ENCODE data around the gene APPL1.
"Not testable (repeated sequence)": the region's sequence is repeated elsewhere in the genome, so short reads cannot be mapped to it uniquely, and the experiment has no call there.

The APPL1 gene

GRCh38 chr3:57274845-57275244 is 47.3 kb downstream of the APPL1 start:
- no peak for DNase-seq (ENCODE audit: low spot score)

GRCh38 chr3:57275393-57275792 is 47.9 kb downstream of the APPL1 start:
- no peak for DNase-seq (ENCODE audit: low spot score)

GRCh38 chr3:57278237-57278636 is 50.7 kb downstream of the APPL1 start:
- no peak for DNase-seq (ENCODE audit: low spot score)

- DNase-seq (ENCODE audit: low spot score) = no peak
These were observed 52.2 kb downstream of the APPL1 start for GRCh38 chr3:57279685-57280084.

GRCh38 chr3:57281715-57282114 is 54.2 kb downstream of the APPL1 start:
- no peak for DNase-seq (ENCODE audit: low spot score)

GRCh38 chr3:57283334-57283733 is 55.8 kb downstream of the APPL1 start:
- no peak for DNase-seq (ENCODE audit: low spot score)

- no peak for DNase-seq (ENCODE audit: low spot score)
These were observed 59.7 kb downstream of the APPL1 start for GRCh38 chr3:57287205-57287604.

- no peak for DNase-seq (ENCODE audit: low spot score)
These were observed 60.9 kb downstream of the APPL1 start for GRCh38 chr3:57288403-57288802.

GRCh38 chr3:57292159-57292896 is 64.8 kb downstream of the APPL1 start, which contains the start of gene ASB14:
Gene ASB14, minus strand, starts transcription at chr3:57292685. Its CDS starts 652 bp downstream, at chr3:57292033.
- DNase-seq (ENCODE audit: low spot score) = no peak

- DNase-seq (ENCODE audit: low spot score) = no peak
These were observed 65.5 kb downstream of the APPL1 start for GRCh38 chr3:57292897-57293526.

- DNase-seq (ENCODE audit: low spot score) = no peak
These were observed 70.5 kb downstream of the APPL1 start for GRCh38 chr3:57298041-57298440.

GRCh38 chr3:57303520-57303919 is 76.0 kb downstream of the APPL1 start:
- not testable (repeated sequence) for DNase-seq (ENCODE audit: low spot score)

GRCh38 chr3:57309769-57310360 is 82.3 kb downstream of the APPL1 start:
- DNase-seq (ENCODE audit: low spot score) = no peak

- DNase-seq (ENCODE audit: low spot score) = no peak
These were observed 86.7 kb downstream of the APPL1 start for GRCh38 chr3:57314204-57314603.
